Pancreas (tissue), 10 donors: Measurements from ENCODE around the gene SLCO4A1. TPM values are rescaled to one million over a fixed set of nuclear protein-coding genes. Genes with fewer than 3 reads are reported as not detected.

Experiments used
- ATAC-seq, 4 donors: fragments of 200-7000 bp; cut with Tn5 transposase; one replicate each; pipeline versions ENCODE4 v1.8.0 to v1.9.1; 2020; ENCODE audit warnings: mild to moderate bottlenecking in 4 of 4, moderate library complexity in 4 of 4
- DNase-seq, 6 donors: peaks; one replicate each; pipeline ENCODE4 v3.0.0-alpha.2; 2020
- FAIRE-seq: peaks from 2 replicates; lab custom pipeline; 2012; peaks lifted over from hg19 to GRCh38; lab: Jason Lieb, UNC
- H3K27ac ChIP-seq, 4 donors: fragments of 200-600 bp; sonication (generic); 1 replicate in 3 of 4; 2 replicates in 1 of 4; pipeline versions ENCODE4 v1.5.0 to v1.8.0; 2020
- H3K27me3 ChIP-seq, 4 donors: fragments of 200-600 bp; one replicate each; pipeline ENCODE4 v1.8.0; 2021
- H3K36me3 ChIP-seq, 3 donors: fragments of 200-600 bp; sonication (generic) in 1 of 3; one replicate each; pipeline versions ENCODE4 v1.5.0 to v1.8.0; 2020 to 2021
- H3K4me1 ChIP-seq, 3 donors: fragments of 200-600 bp; one replicate each; pipeline ENCODE4 v1.8.0; 2021
- H3K4me3 ChIP-seq, 4 donors: fragments of 200-600 bp; sonication (generic) in 2 of 4; one replicate each; pipeline versions ENCODE4 v1.5.0 to v1.8.0; 2020 to 2021
- H3K9me3 ChIP-seq, 4 donors: fragments of 200-600 bp; one replicate each; pipeline ENCODE4 v1.8.0; 2021
- whole genome bisulfite sequencing, 2 donors: extraction: QIAGEN DNeasy Blood & Tissue Kit; methylation state at CpG; one replicate each; pipeline ENCODE4 v1.1.7; 2013; 5-methylcytosine and 5-hydroxymethylcytosine counted together
- intact Hi-C, 3 donors: fragments of 100-400 bp; cut with DNase I; formaldehyde crosslinking; loops; one replicate each; pipeline versions ENCODE4 v1.11.1 to v1.14.2; 2022
- polyA plus RNA-seq, 2 donors: library from polyadenylated mRNA; stranded (reverse); fragments of 200-250 nt; gene quantifications; one replicate each; pipeline ENCODE4 v1.2.3, GENCODE V29; 2013
- total RNA-seq, 6 donors: library from RNA; stranded (reverse); fragmentation: NEBNext Ultra II Directional in 4 of 6; extraction: Animal tissue kit (Norgen Biotek cat#: 25700) in 4 of 6; gene quantifications; one replicate each; pipeline versions ENCODE4 v1.2.1 to v1.2.4, GENCODE V29; 2021 to 2023
- TF ChIP-seq, protein P1 (sequence below), 4 donors: fragments of 200-600 bp; sonication (generic) in 3 of 4; IDR thresholded peaks; one replicate each; pipeline versions ENCODE4 v1.5.0 to v1.8.0; 2021; ENCODE audit warnings: antibody characterized with exemption in 4 of 4
- donor health status: healthy with polysubstance abuse.
- donor health status: DM: no; HTN: no; CAD: no; lungs with moderate emphysema.
- donor health status: DM: no; HTN: no; CAD: no.
- donor health status: control.
- donor health status: control.
- donor health status: Bipolar disorder and iron deficiency.
- donor health status: DM: yes; HTN: yes; CAD: no.
- donor health status: DM: no; HTN: no; CAD: no.
- donor health status: DM: no; HTN: no; CAD: no.
- donor health status: DM: yes; HTN: yes; CAD: no.

Gene SLCO4A1
- total and polyA plus RNA-seq, 8 donors, result 1.2 to 15.9 (median 2.2) TPM

DNA sequence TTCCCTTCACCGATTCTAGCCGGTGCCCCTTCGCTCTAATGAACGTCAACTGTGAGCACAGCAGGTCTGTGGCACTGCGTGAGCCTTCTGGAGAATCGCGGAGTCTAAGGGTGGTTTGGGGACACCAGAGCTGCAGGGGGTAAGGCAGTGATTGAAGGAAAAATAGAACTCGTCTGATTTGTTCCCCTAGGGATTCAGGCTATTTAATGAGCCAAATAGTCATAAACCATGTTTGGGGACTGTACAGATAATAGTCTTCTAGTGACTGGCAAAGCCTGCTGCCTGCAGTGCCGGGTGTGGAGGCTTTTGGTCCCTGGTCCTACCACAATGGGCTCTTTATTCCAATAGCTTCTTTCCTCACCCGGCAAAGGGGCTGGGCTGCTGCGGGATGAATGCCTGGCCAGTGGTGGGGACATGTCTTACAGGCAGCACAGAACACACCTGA, 55.2 kb downstream of the SLCO4A1 start:
- Histone ChIP-seq H3K9me3 (no peaks in the 10 kb centered on the region), H3K36me3 (no peaks in the 10 kb centered on the region), H3K27ac (no peak overlapping the region), H3K4me3 (no peak overlapping the region), H3K4me1 (no peaks in the 10 kb centered on the region), H3K27me3 (no peaks in the 10 kb centered on the region)
- peak in 3 of 4 donors; percentile 35 to 76 (median 61) for ATAC-seq
- TF ChIP-seq, protein P1, sequence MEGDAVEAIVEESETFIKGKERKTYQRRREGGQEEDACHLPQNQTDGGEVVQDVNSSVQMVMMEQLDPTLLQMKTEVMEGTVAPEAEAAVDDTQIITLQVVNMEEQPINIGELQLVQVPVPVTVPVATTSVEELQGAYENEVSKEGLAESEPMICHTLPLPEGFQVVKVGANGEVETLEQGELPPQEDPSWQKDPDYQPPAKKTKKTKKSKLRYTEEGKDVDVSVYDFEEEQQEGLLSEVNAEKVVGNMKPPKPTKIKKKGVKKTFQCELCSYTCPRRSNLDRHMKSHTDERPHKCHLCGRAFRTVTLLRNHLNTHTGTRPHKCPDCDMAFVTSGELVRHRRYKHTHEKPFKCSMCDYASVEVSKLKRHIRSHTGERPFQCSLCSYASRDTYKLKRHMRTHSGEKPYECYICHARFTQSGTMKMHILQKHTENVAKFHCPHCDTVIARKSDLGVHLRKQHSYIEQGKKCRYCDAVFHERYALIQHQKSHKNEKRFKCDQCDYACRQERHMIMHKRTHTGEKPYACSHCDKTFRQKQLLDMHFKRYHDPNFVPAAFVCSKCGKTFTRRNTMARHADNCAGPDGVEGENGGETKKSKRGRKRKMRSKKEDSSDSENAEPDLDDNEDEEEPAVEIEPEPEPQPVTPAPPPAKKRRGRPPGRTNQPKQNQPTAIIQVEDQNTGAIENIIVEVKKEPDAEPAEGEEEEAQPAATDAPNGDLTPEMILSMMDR (IDR thresholded peaks at IDR 0.05), result no peak
- FAIRE-seq, result no peak
- intact Hi-C loops, result no loop called here
- WGBS, 2 donors, result 38 to 45% methylated on average over 11 of the region's 11 CpGs
- DNase-seq, result peak in 3 of 6 donors; percentile 15 to 48 (median 22)

DNA sequence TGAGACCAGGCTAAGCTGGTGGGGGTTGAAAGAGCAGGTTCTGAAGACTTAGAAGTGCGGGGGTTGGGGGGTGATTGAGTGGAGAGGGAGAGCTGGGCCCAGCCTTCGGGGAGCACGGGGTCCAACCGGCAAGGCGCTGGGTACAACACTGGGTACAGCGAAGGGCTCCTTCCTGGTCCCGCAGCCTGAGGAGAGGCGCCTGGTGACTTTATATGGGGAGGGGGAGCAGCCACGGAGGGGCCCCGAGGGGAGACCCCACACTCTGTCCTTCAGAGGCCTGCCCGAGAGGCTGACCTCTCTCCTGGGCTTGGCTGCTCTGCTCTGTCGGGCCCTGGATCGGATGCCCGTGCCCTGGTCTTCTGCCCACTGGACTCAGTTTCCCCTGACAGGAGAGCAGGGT, 55.9 kb downstream of the SLCO4A1 start:
- FAIRE-seq (no peak), ATAC-seq (no peak), DNase-seq (peak in 2 of 6 donors; percentile 18 to 46)
- Histone ChIP-seq H3K36me3 (no peaks in the 10 kb centered on the region), H3K9me3 (no peaks in the 10 kb centered on the region), H3K27ac (no peak overlapping the region), H3K27me3 (no peaks in the 10 kb centered on the region), H3K4me3 (no peak overlapping the region), H3K4me1 (no peaks in the 10 kb centered on the region)
- TF ChIP-seq, protein P1 (IDR thresholded peaks at IDR 0.05), result no peak
- 71 to 83% methylated on average over 12 to 14 of the region's 14 CpGs for WGBS, 2 donors
- intact Hi-C loops, result no loop called here

DNA sequence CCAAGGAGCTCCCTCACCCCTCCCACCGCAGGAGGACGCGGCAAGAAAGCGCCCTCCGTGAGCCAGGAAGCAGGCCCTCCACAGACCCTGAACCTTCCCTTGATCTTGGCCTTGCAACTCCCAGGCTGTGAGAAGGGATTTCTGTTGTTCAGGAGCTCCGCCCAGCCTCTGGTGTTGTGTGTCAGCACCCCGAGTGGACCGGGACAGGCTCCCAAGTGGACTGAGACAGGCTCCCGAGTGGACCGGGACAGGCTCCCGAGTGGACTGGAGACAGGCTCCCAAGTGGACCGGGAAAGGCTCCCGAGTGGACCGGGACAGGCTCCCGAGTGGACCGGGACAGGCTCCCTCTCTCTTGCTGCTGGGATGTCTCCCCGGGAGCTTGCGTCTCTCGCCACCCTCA, 57.0 kb downstream of the SLCO4A1 start:
- Histone ChIP-seq H3K27me3 (no peaks in the 10 kb centered on the region), H3K4me3 (no peak overlapping the region), H3K4me1 (no peaks in the 10 kb centered on the region), H3K36me3 (no peaks in the 10 kb centered on the region), H3K27ac (no peak overlapping the region), H3K9me3 (no peaks in the 10 kb centered on the region)
- TF ChIP-seq, protein P1 (IDR thresholded peaks at IDR 0.05), result no peak
- FAIRE-seq, result no peak
- 88 to 91% methylated on average over 19 of the region's 19 CpGs for WGBS, 2 donors
- intact Hi-C loops, result no loop called here
- ATAC-seq, result no peak
- DNase-seq, result peak in 2 of 6 donors; percentile 14 to 35

DNA sequence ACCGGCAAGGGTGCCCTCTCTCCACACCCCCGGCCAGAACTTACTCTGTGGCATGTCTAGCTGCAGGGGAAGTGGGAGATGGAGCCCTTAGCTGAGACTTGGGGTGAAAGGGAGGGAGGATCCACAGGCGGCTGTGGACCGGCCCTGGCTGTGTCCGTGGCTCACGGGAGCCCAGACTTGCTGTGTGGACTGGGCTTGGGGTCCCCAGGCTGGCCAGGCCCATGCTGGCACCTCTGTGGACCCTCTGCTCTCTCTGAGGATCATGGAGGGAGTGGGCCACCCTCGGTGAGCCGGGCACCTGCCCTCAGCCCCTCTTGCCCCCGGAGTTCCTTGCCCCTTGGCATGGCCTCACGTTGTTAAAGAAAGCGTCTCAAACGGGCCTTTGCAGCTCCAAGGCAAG, 57.4 kb downstream of the SLCO4A1 start:
- DNase-seq (peak in 1 of 6 donors; percentile 36), ATAC-seq (no peak), FAIRE-seq (no peak)
- no peak overlapping the region for H3K27ac ChIP-seq
- no peaks in the 10 kb centered on the region for H3K4me1 ChIP-seq
- no peaks in the 10 kb centered on the region for H3K9me3 ChIP-seq
- H3K4me3 ChIP-seq, result no peak overlapping the region
- H3K36me3 ChIP-seq, result no peaks in the 10 kb centered on the region
- TF ChIP-seq, protein P1 (IDR thresholded peaks at IDR 0.05), result no peak
- intact Hi-C loops, result no loop called here
- no peaks in the 10 kb centered on the region for H3K27me3 ChIP-seq
- WGBS, 2 donors, result 71 to 79% methylated on average over 12 of the region's 12 CpGs

DNA sequence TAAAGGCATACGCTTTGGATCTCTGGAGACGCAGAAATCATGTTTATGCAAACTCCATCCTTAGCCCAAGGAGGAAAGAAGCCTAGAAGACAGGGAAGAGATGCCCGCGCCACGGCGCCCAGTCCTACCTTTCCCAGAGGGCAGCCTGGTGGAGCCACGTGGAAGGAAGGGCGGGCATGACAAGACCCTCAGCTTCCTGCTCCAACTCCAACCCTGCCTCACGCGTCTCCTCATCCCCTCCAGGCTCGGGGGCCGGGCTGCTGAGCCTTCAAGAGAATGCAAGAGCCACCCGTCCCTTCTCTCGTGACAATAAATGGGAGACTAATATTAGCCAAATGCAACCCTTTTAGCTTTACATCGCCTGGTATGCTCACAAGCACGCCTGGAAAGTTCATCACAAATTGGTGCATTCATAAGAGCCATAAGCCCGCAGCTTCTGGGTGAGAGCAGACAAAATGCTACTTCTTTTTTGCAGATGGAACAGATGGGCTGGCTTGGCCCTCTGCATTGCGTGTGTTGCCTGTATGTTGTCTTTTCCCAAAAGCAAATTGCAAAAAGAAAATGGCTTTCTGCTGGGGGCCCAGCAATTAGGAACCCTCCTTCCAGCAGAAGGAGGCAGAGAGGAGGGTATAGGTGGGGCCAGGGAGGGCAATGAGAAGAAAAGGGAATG, 58.1 kb downstream of the SLCO4A1 start:
- no peaks in the 10 kb centered on the region for H3K4me1 ChIP-seq
- WGBS, 2 donors, result 67 to 77% methylated on average over 18 of the region's 18 CpGs
- no peak overlapping the region for H3K4me3 ChIP-seq
- no peaks in the 10 kb centered on the region for H3K9me3 ChIP-seq
- no peaks in the 10 kb centered on the region for H3K27me3 ChIP-seq
- H3K27ac ChIP-seq, result no peak overlapping the region
- TF ChIP-seq, protein P1 (IDR thresholded peaks at IDR 0.05), result no peak
- intact Hi-C loops, result no loop called here
- no peak for ATAC-seq
- no peaks in the 10 kb centered on the region for H3K36me3 ChIP-seq
- DNase-seq, result peak in 2 of 6 donors; percentile 11 to 38
- FAIRE-seq, result no peak
